GM19025 (cell line): Measurements from ENCODE around the gene CWH43.
A peak's percentile ranks its signal among the peaks of the same experiment; 100 is the strongest.
"Not testable (repeated sequence)": the region's sequence is repeated elsewhere in the genome, so short reads cannot be mapped to it uniquely, and the experiment has no call there.

ENCODE experiments used
- ATAC-seq: cut with Tn5 transposase; IDR thresholded peaks from one replicate; pipeline ENCODE4 v1.9.1; 2021; ENCODE audit warnings: mild to moderate bottlenecking, low read depth, moderate library complexity; ENCODE audit not compliant: unreplicated experiment

CWH43 gene

DNA sequence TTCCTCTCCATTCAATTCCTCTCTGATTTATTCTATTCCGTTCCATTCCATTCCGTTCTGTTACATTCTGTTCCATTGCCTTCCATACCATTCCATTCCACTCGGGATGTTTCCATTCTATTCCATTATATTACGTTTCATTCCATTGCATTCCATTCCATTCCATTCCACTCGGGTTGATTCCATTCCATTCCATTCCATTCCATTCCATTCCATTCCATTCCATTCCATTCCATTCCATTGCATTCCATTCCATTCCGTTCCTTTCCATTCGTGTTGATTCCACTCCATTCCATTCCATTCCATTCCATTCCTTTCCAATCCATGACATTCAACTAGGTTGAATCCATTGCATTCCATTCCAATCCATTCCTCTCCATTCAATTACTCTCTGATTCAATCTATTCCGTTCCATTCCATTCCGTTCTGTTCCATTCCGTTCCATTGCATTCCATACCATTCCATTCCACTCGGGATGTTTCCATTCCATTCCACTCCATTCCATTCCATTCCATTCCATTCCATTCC is 106.6 kb downstream of the CWH43 start:
- ATAC-seq: peak; percentile 41

DNA sequence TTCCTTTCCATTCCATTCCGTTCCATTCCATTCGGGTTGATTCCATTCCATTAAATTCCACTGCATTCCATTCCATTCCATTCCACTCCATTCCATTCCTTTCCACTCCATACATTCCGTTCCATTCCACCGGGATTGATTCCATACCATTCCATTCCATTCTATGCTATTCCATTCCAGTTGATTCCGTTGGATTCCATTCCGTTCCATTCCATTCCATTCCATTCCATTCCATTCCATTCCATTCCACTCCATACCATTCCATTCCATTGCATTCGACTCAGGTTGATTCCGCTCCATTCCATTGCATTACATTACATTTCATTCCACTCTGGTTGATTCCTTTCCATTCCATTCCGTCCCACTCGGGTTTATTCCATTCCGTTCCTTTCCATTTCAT is 110.1 kb downstream of the CWH43 start:
- not testable (repeated sequence) for ATAC-seq

DNA sequence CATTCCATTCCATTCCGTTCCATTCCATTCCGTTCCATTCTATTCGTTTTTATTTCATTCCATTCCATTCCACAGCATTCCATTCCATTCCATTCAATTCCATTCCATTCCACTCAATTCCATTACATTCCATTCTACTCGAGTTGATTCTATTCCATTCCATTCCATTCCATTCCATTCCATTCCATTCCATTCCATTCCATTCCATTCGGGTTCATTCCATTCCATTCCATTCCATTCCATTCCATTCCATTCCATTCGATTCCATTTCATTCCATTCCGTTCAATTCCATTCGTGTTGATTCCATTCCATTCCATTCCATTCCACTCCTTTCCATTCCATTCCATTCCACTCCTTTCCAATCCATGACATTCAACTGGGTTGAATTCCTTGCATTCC is 110.6 kb downstream of the CWH43 start:
- ATAC-seq: peak; percentile 32

DNA sequence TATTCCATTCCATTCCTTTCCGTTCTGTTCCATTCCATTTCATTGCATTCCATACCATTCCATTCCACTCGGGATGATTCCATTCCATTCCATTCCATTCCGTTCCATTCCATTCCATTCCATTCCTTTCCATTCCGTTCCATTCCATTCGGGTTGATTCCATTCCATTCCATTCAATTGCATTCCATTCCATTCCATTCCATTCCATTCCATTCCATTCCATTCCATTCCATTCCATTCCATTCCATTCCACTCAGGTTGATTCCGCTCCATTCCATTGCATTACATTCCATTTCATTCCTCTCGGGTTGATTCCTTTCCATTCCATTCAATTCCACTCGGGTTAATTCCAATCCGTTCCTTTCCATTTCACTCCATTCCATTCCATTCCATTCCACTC is 111.0 kb downstream of the CWH43 start:
- ATAC-seq: peak; percentile 23

DNA sequence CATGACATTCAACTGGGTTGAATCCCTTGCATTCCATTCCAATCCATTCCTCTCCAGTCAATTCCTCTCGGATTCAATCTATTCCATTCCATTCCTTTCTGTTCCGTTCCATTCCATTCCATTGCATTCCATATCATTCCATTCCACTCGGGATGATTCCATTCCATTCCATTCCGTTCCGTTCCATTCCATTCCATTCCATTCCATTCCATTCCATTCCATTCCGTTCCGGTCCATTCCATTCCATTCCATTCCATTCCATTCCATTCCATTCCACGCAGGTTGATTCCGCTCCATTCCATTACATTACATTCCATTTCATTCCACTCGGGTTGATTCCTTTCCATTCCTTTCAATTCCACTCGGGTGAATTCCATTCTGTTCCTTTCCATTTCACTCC is 111.4 kb downstream of the CWH43 start:
- ATAC-seq: not testable (repeated sequence)

DNA sequence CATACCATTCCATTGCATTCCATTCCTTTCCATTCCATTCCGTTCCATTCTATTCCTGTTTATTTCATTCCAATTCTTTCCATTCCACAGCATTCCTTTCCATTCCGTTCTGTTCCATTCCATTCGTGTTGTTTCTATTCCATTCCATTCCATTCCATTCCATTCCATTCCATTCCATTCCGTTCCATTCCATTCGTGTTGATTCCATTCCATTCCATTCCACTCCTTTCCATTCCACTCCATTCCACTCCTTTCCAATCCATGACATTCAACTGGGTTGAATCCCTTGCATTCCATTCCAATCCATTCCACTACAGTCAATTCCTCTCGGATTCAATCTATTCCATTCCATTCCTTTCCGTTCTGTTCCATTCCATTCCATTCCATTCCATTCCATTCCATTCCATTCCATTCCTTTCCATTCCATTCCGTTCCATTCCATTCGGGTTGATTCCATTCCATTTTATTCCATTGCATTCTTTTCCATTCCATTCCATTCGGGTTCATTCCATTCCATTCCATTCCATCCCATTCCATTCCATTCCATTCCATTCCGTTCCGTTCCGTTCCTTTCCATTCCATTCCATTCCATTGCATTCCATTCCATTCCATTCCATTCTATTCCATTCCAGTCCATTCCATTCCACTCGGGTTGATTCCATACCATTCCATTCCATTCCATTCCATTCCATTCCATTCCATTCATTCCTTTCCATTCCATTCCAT is 112.1 kb downstream of the CWH43 start:
- ATAC-seq: not testable (repeated sequence)

DNA sequence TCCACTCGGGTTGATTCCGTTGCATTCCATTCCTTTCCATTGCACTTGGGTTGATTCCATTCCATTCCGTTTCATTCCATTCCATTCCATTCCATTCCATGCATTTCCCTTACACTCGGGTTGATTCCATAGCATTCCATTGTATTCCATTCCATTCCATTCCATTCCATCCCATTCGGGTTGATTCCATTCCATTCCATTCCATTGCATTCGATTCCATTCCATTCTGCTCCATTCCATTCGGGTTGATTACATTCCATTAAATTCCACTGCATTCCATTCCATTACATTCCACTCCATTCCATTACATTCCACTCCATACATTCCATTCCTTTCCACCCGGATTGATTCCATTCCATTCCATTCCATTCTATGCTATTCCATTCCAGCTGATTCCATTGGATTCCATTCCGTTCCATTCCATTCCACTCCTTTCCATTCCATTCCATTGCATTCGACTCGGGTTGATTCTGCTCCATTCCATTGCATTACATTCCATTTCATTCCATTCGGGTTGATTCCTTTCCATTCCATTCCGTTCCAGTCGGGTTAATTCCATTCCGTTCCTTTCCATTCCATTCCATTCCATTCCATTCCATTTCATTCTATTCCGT is 113.9 kb downstream of the CWH43 start:
- ATAC-seq: not testable (repeated sequence)

DNA sequence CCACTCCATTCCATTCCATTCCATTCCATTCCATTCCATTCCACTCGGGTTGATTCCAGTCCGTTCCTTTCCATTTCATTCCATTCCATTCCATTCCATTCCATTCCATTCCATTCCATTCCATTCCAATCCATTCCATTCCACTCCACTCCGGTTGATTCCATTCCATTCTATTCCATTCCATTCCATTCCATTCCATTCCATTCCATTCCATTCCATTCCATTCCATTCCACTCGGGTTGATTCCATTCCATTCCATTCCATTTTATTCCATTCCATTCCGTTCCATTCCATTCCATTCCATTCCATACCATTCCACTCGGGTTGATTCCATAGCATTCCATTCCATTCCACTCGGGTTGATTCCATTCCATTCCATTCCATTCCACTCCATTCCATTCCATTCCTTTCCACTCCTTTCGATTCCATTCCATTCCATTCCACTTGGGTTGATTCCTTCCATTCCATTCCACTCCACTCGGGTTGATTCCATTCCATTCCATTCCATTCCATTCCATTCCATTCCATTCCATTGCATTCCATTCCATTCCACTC is 116.3 kb downstream of the CWH43 start:
- ATAC-seq: peak; percentile 29

DNA sequence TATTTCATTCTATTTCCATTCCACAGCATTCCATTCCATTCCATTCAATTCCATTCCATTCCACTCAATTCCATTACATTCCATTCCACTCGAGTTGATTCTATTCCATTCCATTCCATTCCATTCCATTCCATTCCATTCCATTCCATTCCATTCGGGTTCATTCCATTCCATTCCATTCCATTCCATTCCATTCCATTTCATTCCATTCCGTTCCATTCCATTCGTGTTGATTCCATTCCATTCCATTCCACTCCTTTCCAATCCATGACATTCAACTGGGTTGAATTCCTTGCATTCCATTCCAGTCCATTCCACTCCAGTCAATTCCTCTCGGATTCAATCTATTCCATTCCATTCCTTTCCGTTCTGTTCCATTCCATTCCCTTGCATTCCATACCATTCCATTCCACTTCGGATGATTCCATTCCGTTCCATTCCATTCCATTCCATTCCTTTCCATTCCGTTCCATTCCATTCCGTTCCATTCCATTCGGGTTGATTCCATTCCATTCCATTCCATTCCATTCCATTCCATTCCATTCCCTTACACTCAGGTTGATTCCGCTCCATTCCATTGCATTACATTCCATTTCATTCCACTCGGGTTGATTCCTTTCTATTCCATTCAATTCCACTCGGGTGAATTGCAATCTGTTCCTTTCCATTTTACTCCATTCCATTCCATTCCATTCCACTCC is 117.5 kb downstream of the CWH43 start:
- ATAC-seq: not testable (repeated sequence)

DNA sequence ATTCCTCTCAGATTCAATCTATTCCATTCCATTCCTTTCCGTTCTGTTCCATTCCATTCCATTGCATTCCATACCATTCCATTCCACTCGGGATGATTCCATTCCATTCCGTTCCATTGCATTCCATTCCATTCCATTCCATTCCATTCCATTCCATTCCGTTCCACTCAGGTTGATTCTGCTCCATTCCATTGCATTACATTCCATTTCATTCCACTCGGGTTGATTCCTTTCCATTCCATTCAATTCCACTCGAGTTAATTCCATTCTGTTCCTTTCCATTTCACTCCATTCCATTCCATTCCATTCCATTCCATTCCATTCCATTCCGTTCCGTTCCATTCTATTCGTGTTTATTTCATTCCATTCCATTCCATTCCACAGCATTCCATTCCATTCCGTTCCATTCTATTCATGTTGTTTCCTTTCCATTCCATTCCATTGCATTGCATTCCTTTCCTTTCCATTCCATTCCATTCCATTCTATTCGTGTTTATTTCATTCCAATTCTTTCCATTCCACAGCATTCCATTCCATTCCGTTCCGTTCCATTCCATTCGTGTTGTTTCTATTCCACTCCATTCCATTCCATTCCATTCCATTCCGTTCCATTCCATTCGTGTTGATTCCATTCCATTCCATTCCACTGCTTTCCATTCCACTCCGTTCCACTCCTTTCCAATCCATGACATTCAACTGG is 118.3 kb downstream of the CWH43 start:
- not testable (repeated sequence) for ATAC-seq

DNA sequence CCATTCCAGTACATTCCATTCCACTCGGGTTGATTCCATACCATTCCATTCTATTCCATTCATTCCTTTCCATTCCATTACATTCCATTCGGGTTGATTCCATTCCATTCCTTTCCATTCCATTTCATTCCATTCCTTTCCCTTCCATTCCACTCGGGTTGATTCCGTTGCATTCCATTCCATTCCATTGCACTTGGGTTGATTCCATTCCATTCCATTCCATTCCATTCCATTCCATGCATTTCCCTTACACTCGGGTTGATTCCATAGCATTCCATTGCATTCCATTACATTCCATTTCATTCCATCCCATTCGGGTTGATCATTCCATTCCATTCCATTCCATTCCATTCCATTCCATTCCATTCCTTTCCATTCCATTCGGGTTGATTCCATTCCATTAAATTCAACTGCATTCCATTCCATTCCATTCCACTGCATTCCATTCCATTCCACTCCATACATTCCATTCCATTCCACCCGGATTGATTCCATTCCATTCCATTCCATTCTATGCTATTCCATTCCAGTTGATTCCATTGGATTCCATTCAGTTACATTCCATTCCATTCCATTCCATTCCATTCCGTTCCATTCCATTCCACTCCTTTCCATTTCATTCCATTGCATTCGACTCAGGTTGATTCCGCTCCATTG is 119.3 kb downstream of the CWH43 start:
- ATAC-seq: not testable (repeated sequence)

DNA sequence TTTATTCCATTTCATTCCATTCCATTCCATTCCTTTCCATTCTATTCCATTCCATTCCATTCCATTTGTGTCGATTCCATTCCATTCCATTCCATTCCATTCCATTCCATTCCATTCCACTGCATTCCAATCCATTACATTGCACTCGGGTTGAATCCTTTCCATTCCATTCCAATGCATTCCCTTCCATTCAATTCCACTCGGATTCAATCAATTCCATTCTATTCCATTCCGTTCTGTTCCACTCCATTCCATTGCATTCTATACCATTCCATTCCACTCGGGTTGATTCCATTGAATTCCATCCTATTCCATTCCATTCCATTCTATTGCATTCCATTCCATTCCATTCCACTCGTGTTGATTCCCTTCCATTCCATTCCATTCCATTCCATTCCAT is 121.2 kb downstream of the CWH43 start:
- ATAC-seq: not testable (repeated sequence)

DNA sequence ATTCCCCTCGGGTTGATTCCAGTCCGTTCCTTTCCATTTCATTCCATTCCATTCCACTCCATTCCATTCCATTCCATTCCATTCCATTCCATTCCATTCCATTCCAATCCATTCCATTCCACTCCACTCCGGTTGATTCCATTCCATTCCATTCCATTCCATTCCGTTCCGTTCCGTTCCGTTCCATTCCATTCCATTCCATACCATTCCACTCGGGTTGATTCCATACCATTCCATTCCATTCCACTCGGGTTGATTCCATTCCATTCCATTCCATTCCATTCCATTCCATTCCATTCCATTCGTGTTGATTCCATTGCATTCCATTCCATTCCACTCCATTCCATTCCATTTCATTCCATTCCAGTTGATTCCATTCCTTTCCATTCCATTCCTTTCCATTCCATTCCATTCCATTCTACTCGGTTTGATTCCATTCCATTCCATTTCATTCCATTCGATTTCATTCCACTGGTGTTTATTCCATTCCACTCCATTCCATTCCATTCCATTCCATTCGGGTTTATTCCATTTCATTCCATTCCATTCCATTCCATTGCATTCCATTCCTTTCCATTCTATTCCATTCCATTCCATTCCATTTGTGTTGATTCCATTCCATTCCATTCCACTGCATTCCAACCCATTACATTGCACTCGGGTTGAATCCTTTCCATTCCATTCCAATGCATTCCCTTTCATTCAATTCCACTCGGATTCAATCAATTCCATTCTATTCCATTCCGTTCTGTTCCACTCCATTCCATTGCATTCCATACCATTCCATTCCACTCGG is 122.3 kb downstream of the CWH43 start:
- peak; percentile 25 for ATAC-seq

DNA sequence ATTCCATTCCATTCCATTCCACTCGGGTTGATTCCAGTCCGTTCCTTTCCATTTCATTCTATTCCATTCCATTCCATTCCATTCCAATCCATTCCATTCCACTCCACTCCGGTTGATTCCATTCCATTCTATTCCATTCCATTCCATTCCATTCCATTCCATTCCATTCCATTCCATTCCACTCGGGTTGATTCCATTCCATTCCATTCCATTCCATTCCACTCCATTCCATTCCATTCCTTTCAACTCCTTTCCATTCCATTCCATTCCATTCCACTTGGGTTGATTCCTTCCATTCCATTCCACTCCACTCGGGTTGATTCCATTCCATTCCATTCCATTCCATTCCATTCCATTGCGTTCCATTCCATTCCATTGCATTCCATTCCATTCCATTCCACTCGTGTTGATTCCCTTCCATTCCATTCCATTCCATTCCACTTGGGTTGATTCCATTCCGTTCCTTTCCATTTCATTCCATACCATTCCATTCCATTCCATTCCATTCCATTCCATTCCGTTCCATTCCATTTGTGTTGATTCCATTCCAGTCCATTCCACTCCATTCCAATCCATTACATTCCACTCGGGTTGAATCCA is 123.6 kb downstream of the CWH43 start:
- peak; percentile 32 for ATAC-seq

DNA sequence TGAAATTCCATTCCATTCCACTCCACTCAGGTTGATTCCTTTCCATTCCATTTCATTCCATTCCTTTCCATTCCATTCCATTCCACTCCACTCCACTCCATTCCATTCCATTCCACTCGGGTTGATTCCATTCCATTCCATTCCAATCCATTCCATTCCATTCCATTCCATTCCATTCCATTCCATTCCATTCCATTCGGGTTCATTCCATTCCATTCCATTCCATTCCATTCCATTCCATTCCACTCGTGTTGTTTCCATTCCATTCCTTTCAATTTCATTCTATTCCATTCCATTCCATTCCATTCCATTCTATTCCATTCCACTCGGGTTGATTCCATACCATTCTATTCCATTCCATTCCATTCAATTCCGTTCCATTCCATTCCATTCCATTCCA is 124.5 kb downstream of the CWH43 start:
- peak; percentile 42 for ATAC-seq
